Bone marrow (tissue), 2 donors: Measurements from ENCODE around the gene UBE2R2.
A peak's percentile ranks its signal among the peaks of the same experiment; 100 is the strongest.
"Not testable (repeated sequence)": the region's sequence is repeated elsewhere in the genome, so short reads cannot be mapped to it uniquely, and the experiment has no call there.

Source experiments
- DNase-seq, 2 donors: peaks; one replicate each; lab custom pipeline; 2025; lab: John Stamatoyannopoulos, UW

Gene UBE2R2

DNA sequence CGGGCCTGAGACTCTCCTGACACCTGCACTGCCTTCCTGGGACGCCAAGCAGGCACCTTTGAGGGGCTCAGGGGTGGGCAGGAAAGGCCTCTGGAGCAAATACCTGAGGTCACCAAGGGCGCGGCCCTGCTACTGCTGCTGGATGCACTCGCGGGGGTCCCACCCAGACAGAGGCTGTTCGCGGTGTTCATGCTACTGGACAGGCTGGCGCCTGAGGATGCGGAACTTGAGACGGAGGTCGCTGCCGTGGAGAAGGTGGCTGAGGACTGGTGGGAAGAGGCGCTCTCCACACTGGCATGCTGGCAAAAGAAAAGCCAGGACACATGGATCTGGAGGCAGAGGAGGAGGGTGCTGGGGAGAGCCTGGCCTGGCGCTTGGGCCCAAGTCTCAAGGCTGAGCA, 110.7 kb downstream of the UBE2R2 start:
- no peak for DNase-seq

DNA sequence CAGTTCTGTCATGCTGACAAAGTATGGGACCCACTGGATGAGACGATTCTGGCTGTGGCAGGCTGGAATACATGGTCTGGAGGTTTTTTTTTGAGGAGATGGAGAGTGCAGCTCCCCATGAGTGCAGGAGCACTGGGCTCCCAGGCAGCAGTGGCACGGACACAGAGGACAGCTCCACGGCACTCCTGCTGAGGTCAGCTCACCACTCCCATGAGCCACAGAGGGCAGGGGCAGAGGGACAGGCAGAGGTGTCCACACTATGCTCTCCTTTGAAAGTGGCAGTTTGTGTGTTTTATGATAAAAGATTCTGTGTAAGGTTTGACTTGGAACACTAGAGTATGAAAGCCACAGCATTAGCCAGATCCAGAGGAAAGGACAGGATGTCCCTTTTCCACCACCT, 114.4 kb downstream of the UBE2R2 start:
- no peak for DNase-seq

DNA sequence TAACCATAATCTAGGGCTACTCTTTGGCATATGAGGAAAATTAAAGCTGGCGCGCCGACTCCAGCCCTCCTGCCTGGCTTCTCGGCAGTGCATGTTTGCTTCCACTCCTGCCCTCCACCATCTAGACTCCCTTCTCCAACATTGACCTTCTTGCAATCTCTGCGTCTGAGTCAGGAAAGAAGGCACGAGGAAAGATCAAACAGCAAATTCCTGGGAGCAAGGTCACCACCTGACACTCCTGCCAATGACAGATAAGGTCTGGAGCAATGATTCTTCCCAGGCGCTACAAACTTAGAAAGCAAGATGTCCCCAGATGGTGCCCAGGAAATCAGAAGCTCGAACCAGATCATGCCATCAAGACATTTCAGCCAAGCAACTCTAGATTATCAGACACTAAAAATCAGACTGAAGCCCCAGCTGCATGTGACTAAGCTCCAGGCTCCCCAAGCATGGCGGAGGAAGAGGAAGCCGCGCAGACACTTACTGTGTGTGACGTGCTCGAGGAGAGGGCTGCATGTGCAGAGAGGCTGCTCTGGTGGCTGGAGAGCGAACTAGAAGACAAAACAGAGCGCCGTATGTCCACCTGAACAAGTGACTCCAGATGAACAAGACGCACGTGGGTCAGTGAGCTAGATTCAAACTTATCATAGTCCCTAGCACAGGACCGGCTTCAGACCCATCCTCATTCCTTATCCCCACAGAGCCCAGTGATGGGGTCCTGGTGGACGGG, 115.3 kb downstream of the UBE2R2 start:
- DNase-seq: no peak

DNA sequence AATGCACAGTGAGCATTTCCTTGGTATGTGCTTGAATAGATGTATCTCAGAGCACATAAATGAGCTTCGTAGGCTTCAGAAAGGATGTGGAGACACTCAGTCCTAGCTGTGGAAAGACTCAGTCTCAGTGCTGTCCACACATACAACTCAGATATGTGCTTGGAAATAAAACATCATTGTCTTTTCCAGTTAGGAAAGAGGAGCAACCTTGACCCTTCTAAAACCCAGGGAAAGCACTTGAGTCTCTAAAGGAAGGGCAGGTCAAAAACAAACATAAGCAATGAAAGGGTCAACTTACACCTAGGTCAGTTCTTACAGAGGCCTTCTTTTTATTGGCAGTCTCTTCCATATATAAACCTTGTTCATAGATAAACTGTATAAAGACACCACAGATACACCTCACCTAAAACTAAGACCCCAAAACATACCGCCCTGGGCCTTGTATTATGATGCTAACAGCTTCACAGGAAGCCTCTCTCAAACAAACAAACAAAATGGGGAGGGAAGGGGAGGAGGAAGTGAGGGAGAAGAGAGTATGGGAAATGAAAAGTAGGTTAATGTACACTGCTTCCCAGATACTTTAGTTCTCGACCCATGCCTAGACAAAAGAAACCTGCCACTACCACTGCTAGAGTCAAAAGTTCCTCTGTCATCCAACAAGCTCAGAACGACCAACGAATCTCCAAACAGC, 117.4 kb downstream of the UBE2R2 start:
- DNase-seq: no peak

DNA sequence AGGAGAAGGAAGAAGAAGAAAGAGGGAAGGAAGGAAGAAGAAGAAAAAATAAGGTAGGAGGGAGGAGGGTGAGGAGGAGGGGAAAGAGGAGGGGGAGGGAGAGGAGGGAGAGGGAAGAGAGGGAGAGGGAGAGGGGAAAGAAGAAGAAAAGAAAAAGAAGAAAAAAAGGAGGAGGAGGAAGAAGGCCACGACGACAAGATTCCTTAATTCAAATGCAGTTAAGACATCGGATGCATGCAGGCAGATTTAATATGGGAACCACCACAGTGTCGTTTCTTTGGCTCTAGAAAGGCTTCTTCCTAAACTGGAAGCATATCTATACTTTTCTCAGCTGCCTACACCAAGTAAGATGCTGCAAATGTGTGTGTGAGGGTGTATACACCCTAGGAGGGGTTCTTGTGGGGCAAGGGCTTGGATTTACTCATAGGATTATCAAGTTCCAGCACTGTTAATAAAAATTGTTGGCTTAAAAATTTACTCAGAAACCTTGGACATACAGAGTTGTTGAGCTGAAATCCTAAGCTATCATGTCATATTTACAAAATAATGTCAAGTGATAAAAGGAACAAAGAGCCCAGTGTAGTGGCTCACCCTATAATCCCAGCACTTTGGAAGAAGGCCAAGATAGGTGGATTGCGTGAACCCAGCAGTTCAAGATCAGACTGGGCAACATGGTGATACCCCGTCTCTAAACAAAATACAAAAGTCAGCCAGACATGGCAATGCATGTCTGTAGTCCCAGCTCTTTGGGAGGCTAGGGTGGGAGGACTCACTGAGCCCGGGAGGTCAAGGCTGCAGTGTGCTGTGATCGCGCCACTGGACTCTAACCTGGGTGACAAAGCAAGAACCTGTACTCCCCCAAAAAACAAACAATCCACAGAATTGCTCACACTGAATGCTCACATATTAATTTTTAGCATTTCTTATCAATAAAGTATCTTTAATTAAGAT, 123.2 kb downstream of the UBE2R2 start:
- DNase-seq: no peak

DNA sequence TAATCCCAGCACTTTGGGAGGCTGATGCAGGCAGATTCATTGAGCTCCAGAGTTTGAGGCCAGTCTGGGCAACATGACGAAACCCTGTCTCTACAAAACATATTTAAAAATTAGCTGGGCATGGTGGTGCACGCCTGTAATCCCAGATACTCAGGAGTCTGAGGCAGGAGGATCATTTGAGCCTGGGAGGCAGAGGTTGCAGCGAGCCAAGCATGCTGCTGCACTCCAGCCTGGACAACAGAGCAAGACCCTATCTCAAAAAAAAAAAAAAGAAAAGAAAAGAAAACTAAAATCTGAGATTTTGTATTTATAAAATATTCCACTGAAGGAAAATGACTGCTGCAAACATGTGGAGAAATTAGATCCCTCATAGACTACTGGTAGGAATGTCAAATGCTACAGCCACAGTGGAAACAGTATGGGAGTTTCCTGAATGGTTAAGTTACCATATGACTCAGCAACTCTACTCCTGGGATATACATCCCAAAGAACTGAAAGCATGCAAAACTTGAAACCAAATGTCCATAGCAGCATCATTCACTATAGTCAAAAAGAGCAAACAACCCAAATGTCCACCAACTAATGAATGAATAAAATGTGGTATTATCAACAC, 125.6 kb downstream of the UBE2R2 start:
- no peak for DNase-seq

DNA sequence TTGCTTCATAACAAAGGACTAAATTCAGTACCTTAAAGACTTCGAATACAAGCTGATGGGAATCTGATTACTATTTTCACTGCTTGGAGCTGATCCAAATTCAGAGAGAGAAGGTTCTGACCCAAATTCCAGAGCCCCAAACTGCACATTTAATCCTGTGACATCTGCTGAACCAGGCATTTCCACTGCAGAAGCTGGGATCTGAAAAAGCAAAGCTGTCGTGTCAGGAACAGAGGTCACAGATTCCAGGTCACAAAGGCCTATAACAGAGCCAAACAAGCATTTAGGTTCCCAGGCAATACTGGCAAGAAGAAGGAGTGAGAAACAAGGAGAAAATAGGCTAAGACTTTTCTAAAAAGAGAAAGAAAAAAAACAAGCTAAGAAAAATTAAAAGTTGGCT, 126.4 kb downstream of the UBE2R2 start:
- no peak for DNase-seq

DNA sequence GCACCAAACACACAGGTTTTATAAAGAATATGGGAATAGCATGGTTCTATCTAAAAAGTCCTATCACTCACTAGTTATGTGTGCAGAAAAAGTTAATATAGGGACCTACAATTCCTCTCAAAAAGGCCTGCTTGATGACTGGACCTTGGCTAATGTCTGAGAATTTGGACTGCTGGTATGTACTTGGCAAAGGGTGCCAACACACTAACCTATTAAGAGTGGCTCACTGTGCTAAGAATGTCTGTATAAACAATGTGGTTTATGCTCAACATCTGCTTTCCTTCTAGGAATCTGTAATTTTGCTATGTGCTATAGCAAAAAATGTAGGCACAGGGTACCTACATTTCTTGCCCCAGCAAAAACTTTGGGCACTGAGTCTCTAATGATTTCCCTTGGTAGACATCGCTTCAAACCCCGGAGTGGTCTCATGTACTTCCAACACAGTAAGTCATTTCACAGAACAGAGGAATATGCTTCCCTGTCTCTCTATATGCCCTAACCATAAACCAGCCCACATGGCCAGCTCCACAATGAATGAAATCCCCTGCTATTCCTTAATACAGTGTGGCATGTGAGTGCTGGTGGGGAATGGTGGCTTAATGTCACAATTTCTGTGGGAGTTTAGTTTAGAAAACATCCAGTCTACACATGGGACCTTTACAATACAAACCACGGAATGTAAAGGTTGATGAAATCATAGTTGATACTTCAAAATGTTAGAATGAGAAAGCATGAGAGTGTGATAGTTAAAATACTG, 130.0 kb downstream of the UBE2R2 start:
- DNase-seq: no peak

DNA sequence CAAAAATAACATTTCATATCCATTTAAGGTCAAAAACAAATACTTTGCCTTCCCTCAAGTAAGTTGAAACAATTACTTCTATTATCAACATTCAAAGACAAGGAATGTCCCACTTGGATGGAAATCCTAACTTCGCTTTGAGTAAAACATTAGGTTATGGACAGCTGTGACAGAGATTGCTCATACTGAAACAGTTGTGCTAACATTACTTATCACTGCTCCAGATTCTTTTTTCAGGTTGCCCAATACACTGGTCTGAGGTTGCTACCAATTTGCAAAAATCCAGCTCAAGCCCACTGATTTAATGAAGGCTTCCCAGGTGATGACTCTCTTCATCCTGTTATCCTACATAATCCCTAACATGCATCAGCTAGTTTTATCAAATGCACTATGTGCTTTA, 133.4 kb downstream of the UBE2R2 start:
- DNase-seq: no peak

DNA sequence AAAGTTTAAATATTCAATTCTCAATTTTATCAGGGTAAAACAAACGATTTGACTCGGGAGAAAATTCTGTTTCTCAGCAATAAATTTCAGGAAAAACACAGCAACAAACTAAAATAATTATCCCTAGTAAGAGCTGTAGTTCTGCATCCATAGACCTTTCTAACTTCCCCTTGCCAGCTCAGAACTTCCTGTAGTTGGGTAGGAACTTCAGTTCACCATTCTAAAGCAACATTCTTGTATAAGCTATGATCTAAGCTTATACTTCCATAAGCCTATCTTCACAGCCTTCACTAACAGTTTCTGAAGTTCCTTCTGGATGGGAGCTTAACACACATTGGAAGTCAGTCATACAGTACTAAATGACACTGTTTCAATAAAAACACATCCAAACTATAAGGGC, 135.1 kb downstream of the UBE2R2 start:
- DNase-seq: peak in 1 of 2 donors; percentile 22

DNA sequence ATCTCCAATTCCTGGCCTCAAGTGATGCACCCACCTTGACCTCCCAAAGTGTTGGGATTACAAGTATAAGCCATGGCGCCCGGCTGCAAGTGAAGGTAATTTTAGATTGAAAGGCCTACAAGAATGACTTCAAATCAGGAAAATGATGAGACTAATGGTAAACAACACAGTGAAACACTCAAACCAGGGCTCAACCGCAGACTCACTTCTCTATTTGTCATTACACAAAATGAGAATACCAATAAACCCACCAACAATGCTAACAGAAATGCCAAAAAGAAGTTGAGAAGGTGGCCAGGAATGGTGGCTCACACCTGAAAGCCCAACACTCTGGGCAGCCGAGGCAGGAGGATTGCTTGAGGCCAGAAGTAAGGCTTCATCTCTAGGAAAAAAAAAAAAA, 139.6 kb downstream of the UBE2R2 start:
- DNase-seq: no peak

DNA sequence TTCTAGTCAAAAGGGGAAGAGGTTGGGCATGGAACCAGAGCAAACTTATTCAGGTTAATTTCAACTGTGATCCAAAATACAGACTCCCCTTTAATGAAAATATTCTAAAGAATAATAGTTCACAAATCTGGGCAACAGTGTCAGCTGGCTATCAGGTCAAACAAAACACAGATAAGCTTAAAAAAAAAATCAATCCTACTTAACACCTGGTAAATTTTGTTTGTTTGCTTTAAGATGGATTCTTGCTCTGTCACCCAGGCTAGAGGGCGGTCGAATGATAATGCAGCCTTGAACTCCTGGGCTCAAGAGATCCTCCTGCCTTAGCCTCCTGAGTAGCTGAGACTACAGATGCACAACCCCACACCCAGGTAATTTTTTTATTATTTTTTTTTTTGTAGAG, 142.8 kb downstream of the UBE2R2 start:
- DNase-seq: no peak

DNA sequence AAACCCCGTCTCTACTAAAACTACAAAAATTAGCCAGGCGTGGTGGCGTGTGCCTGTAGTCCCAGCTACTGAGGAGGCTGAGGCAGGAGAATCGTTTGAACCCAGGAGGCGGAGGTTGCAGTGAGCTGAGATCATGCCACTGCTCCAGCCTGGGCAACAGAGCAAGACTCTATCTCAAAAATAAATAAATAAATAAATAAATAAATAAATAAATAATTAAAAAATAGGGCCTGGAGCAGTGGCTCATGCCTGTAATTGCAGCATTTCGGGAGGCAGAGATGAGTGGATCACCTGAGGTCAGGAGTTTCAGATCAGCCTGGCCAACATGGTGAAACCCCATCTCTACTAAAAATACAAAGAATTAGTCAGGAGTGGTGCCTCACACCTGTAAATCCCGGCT, 145.5 kb downstream of the UBE2R2 start:
- not testable (repeated sequence) for DNase-seq

DNA sequence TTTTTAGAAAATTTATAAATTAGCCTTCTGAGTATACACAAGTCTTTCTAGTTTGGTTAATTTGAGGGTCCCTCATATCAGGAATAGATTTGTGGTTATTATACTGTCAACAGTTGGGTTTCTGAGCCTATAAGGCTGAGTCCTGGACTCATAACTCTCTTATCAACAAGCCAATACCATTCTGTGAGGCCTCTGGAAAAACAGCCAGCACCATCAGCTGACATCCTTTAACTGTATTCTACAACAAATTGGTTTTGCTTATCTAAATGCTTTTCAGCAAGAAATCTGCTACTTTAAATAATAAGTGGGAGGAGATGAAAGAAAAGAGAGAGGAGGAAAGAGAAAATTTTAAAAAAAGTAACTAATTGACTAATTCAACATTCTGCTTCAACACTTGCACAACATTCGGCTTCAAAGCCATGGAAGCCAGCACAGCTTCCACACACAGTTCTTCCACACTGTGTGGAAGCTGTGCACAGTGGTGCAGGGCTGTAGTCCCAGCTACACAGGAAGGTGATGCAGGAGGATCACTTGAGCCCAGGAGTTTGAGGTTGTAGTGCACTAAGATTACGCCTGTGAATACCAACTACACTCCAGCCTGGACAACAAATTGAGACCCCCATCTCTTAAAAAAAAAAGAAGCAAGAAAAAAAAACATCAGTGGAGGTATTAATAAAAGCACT, 147.3 kb downstream of the UBE2R2 start:
- no peak for DNase-seq
